Lower leg skin (tissue), 3 donors: Measurements from ENCODE around the gene SPDYE2.
"Not testable (repeated sequence)": the region's sequence is repeated elsewhere in the genome, so short reads cannot be mapped to it uniquely, and the experiment has no call there.

Experiments
- CTCF ChIP-seq, 3 donors: fragments of 450-650 bp; IDR thresholded peaks; one replicate each; pipeline ENCODE4 v1.5.1; 2016; ENCODE audit warnings: antibody characterized with exemption in 3 of 3, mild to moderate bottlenecking in 3 of 3, moderate library complexity in 2 of 3
- POLR2A ChIP-seq, 2 donors: fragments of 450-650 bp; IDR thresholded peaks; one replicate each; pipeline ENCODE4 v1.6.1; 2016 to 2017; ENCODE audit warnings: antibody characterized with exemption in 2 of 2, mild to moderate bottlenecking in 1 of 2, moderate library complexity in 1 of 2

DNA sequence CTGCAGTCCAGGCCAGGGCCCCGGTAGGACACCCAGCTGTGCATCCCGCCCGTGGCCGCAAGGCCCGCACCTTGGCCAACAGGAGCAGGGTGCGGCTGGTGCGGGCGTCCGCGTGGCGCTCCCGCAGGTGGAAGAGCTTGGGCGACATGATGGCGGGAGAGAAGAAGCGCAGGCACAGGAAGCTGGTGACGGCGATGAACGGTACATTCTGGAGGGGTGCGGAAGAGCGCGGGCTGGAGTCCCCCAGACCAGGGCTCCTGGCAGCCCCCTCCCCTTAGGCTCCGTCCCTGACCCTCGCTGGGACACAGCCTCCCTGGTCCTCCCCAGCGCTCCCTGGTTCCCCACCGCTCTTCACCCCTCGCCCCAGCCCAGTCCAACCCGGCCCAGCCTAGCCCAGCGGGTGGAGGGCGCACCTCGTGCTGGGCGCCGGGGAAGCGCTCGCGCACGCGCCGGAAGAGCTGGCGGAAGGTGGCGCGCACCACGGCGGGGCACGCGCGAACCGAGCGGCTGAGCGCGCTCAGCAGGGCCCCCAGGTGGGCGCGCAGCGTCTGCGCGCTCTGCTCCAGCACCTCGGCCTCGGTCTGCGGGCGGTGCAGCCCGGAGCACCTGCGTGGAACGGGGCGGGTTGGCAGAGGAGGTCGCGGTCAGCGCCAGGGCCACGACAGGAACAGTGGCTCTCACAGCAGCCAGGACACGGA lies 42.8 kb downstream of the SPDYE2 start:
- TF ChIP-seq CTCF, POLR2A (IDR thresholded peaks at IDR 0.05): not testable (repeated sequence)
